ENCODE data around the gene C11orf16. TPM values are rescaled to one million over a fixed set of nuclear protein-coding genes. Genes with fewer than 3 reads are reported as not detected.
"Not testable (repeated sequence)": the region's sequence is repeated elsewhere in the genome, so short reads cannot be mapped to it uniquely, and the experiment has no call there.

Gene C11orf16
- total RNA-seq = not detected

- no peaks in the 10 kb centered on the region for H3K4me1 ChIP-seq
These were observed at the start of gene C11orf16 for GRCh38 chr11:8932564-8933180. Gene C11orf16 (minus strand): TSS chr11:8932947. CDS start chr11:8932308, 639 bp downstream.

DNA sequence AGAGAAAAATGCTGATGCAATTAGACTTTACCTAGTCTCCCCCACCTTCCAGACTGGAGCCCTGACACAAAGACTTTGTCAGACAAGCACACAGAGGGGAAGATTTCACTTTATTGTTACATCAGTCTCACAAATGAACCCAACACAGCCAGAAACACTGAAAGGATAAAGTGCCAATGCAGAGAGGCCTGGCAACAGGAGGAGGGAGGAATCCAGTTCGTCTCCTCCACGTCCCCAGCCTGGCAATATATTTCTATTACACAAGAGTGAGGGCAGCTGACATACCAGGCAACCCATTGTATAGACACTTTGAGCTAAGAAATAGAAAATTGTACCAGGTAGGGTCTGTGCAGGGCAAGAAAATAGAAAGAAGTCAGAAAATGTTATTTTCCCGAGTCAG lies 47.7 kb upstream of the C11orf16 start:
- Histone ChIP-seq H3K36me3 (no peaks in the 10 kb centered on the region), H3K4me3 (no peak overlapping the region), H3K27ac (no peak overlapping the region), H3K27me3 (no peaks in the 10 kb centered on the region), H3K4me1 (no peaks in the 10 kb centered on the region), H3K9me3 (no peaks in the 10 kb centered on the region)
- no peak for DNase-seq (ENCODE audit: low spot score in 2 of 2)
- intact Hi-C loops (cut with DNase I; ENCODE audit: low total_unique reads) = no loop called here
- TF ChIP-seq POLR2A (IDR thresholded peaks at IDR 0.05) (no peak), POLR2AphosphoS5 (IDR thresholded peaks at IDR 0.05) (no peak), CTCF (IDR thresholded peaks at IDR 0.05) (no peak)

More at GRCh38 chr11:8932564-8933180, at the start of gene C11orf16:
- no peak for TF ChIP-seq POLR2AphosphoS5 (IDR thresholded peaks at IDR 0.05)
- TF ChIP-seq CTCF (IDR thresholded peaks at IDR 0.05) = no peak
- TF ChIP-seq POLR2A (IDR thresholded peaks at IDR 0.05) = no peak
- no peaks in the 10 kb centered on the region for H3K36me3 ChIP-seq
- H3K27me3 ChIP-seq = no peaks in the 10 kb centered on the region
- DNase-seq (ENCODE audit: low spot score in 2 of 2) = no peak
- intact Hi-C loops (cut with DNase I; ENCODE audit: low total_unique reads) = no loop called here
- H3K27ac ChIP-seq = no peak within 1 kb of the TSS
- no peak within 1 kb of the TSS for H3K4me3 ChIP-seq
- H3K9me3 ChIP-seq = no peaks in the 10 kb centered on the region

- DNase-seq (ENCODE audit: low spot score in 2 of 2); H3K27me3 ChIP-seq; H3K27ac ChIP-seq; intact Hi-C loops (cut with DNase I; ENCODE audit: low total_unique reads); H3K9me3 ChIP-seq; H3K36me3 ChIP-seq; H3K4me1 ChIP-seq; H3K4me3 ChIP-seq: not testable (repeated sequence)
These were observed 46.6 kb upstream of the C11orf16 start for GRCh38 chr11:8979365-8979764.

DNA sequence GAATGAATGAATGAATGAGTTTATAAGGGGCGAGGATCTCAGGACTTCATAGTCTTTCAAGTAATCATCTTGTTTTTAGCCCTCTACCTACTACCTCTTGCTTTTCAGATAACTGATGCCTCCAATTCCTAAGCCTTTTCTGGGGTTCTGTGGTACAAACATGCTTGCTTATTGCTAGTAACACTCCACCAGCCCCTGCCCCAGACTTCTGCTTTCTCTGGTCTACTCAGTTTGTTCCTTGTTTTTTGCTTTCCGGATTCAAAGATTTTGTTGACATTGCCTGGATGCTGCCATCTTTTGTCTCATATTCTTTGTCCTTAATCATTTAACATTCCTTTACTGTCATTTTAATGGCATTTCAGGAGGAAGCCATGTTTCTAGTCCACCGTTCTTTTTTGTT lies 40.4 kb upstream of the C11orf16 start:
- H3K36me3 ChIP-seq = no peaks in the 10 kb centered on the region
- no peak overlapping the region for H3K27ac ChIP-seq
- no peaks in the 10 kb centered on the region for H3K27me3 ChIP-seq
- H3K9me3 ChIP-seq = no peaks in the 10 kb centered on the region
- DNase-seq (ENCODE audit: low spot score in 2 of 2) = no peak
- no peaks in the 10 kb centered on the region for H3K4me1 ChIP-seq
- TF ChIP-seq POLR2A (IDR thresholded peaks at IDR 0.05) (no peak), POLR2AphosphoS5 (IDR thresholded peaks at IDR 0.05) (no peak), CTCF (IDR thresholded peaks at IDR 0.05) (no peak)
- no peak overlapping the region for H3K4me3 ChIP-seq
- intact Hi-C loops (cut with DNase I; ENCODE audit: low total_unique reads) = no loop called here

GRCh38 chr11:8971924-8972316 lies 39.2 kb upstream of the C11orf16 start:
- no peak for DNase-seq (ENCODE audit: low spot score in 2 of 2)
- H3K36me3 ChIP-seq = no peaks in the 10 kb centered on the region
- intact Hi-C loops (cut with DNase I; ENCODE audit: low total_unique reads) = no loop called here
- H3K27ac ChIP-seq = no peak overlapping the region
- H3K27me3 ChIP-seq = no peaks in the 10 kb centered on the region
- no peak overlapping the region for H3K4me3 ChIP-seq
- H3K9me3 ChIP-seq = no peaks in the 10 kb centered on the region
- H3K4me1 ChIP-seq = no peaks in the 10 kb centered on the region
- TF ChIP-seq CTCF (IDR thresholded peaks at IDR 0.05) (no peak), POLR2A (IDR thresholded peaks at IDR 0.05) (no peak), POLR2AphosphoS5 (IDR thresholded peaks at IDR 0.05) (no peak)
